Chondrocyte (in vitro differentiated cells): ENCODE data around the gene SLC4A1. TPM values are rescaled to one million over a fixed set of nuclear protein-coding genes. Genes with fewer than 3 reads are reported as not detected.

Experiments used
- DNase-seq: peaks from one replicate; pipeline ENCODE4 v3.0.0; 2021; ENCODE audit warnings: mixed read lengths, low spot score
- H3K27ac Mint-ChIP-seq: one replicate; pipeline ENCODE4 v1.8.0; 2021; ENCODE audit warnings: mild to moderate bottlenecking, moderate library complexity, mixed read lengths; ENCODE audit not compliant: unreplicated experiment
- H3K27me3 Mint-ChIP-seq: 2 replicates; pipeline ENCODE4 v1.8.0; 2021; ENCODE audit warnings: low read depth, mixed read lengths
- H3K36me3 Mint-ChIP-seq: 2 replicates; pipeline ENCODE4 v1.8.0; 2021; ENCODE audit warnings: low read depth, mixed read lengths
- H3K4me1 Mint-ChIP-seq: 2 replicates; pipeline ENCODE4 v1.8.0; 2021; ENCODE audit warnings: low read depth, mild to moderate bottlenecking, mixed read lengths
- H3K4me3 Mint-ChIP-seq: one replicate; pipeline ENCODE4 v1.8.0; 2021; ENCODE audit warnings: mild to moderate bottlenecking, moderate library complexity, mixed read lengths; ENCODE audit not compliant: unreplicated experiment
- H3K9me3 Mint-ChIP-seq: 2 replicates; pipeline ENCODE4 v1.8.0; 2021; ENCODE audit warnings: low read depth, mixed read lengths
- total RNA-seq: library from RNA; stranded (reverse); gene quantifications from 3 replicates; pipeline ENCODE4 v1.2.1, GENCODE V29; 2021
- TF ChIP-seq, protein P1 (sequence below): fragments of 200-600 bp; sonication (generic); IDR thresholded peaks from 2 replicates; pipeline ENCODE4 v1.5.0; 2021; ENCODE audit warnings: antibody characterized with exemption, mild to moderate bottlenecking, moderate library complexity

Gene SLC4A1
- total RNA-seq, 1 donor from 2014 or later, result not detected

DNA sequence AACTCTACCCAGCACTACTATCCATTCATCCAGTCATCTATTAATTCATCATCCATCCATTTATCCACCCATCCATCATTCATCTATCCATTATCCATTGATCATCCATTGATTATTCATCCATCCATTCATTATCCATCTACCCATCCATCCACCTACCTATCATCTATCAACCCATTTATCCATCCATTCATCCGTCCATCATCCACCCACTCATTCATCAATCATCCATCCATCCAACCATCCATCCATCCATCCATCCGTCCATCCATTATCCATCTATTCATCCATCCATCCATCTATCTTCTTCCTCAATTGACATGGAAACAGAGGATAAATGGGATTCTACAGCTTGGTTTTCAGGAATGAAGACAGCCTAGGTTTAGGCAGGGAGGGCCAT, 12.0 kb downstream of the SLC4A1 start:
- Mint-ChIP-seq H3K4me3 (no peak overlapping the region), H3K27ac (no peak overlapping the region), H3K9me3 (no peaks in the 10 kb centered on the region), H3K27me3 (peaks cover 21% of the 10 kb centered on the region), H3K4me1 (no peaks in the 10 kb centered on the region), H3K36me3 (no peaks in the 10 kb centered on the region)
- TF ChIP-seq, protein P1, sequence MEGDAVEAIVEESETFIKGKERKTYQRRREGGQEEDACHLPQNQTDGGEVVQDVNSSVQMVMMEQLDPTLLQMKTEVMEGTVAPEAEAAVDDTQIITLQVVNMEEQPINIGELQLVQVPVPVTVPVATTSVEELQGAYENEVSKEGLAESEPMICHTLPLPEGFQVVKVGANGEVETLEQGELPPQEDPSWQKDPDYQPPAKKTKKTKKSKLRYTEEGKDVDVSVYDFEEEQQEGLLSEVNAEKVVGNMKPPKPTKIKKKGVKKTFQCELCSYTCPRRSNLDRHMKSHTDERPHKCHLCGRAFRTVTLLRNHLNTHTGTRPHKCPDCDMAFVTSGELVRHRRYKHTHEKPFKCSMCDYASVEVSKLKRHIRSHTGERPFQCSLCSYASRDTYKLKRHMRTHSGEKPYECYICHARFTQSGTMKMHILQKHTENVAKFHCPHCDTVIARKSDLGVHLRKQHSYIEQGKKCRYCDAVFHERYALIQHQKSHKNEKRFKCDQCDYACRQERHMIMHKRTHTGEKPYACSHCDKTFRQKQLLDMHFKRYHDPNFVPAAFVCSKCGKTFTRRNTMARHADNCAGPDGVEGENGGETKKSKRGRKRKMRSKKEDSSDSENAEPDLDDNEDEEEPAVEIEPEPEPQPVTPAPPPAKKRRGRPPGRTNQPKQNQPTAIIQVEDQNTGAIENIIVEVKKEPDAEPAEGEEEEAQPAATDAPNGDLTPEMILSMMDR, result no peak
- DNase-seq, result no peak

DNA sequence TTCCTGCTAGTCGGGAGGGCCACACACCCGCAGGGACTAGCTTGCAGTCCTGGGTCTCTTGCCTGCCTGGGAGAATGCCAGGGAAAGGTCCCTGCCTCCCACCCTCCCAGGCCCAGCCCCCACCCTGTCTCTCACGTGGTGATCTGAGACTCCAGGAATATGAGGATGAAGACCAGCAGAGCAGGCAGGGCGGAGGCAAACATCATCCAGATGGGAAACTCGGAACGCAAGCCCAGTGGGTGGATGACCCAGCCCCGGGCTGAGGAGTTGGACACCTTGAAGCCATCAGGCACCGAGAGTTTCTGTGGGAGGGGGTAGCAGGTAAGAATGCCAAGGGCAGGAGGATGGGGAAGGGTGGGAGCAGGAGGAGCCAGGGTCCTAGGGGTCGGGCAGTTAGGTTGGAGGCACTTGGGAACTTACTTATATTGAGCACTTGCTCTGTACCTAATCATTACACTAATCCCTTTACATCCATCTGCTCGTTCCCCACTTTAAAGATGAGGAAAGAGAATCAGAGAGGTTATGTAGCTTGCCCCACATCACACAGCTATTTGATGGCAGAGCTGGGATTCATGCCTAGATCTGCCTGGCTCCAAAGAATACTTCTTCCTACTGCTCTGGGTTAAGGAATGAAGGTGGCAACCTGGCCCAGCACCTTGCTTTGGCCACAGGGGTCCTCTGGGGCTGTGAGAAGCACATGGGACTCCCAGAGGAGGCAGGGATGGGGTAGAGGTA, 13.4 kb downstream of the SLC4A1 start:
- no peaks in the 10 kb centered on the region for H3K9me3 Mint-ChIP-seq
- no peaks in the 10 kb centered on the region for H3K4me1 Mint-ChIP-seq
- no peak for DNase-seq
- H3K36me3 Mint-ChIP-seq, result no peaks in the 10 kb centered on the region
- no peak overlapping the region for H3K4me3 Mint-ChIP-seq
- TF ChIP-seq, protein P1, result no peak
- peaks cover 21% of the 10 kb centered on the region for H3K27me3 Mint-ChIP-seq
- no peak overlapping the region for H3K27ac Mint-ChIP-seq

DNA sequence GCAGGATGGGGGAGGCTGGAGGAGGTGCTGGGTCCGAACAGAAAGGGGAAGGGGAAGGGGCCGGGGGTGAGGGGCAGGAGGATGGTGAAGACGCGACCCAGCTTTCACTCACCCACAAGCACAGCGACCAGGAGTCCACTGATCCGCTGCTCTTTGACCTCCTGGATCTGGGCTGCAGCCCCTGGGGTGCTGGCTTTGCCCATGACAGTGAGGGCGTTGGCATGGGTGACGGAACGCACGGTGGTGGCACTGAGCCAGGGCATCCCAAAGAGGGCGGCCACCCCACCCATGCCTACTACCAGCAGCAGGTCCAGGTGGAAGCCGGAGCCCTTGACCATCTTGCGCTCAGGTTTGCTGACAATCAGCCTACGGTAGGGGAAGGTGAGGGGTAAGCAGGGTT, 14.9 kb downstream of the SLC4A1 start:
- Mint-ChIP-seq H3K9me3 (no peaks in the 10 kb centered on the region), H3K27ac (no peak overlapping the region), H3K27me3 (peaks cover 21% of the 10 kb centered on the region), H3K4me1 (no peaks in the 10 kb centered on the region), H3K36me3 (no peaks in the 10 kb centered on the region), H3K4me3 (no peak overlapping the region)
- TF ChIP-seq, protein P1, result no peak
- no peak for DNase-seq

DNA sequence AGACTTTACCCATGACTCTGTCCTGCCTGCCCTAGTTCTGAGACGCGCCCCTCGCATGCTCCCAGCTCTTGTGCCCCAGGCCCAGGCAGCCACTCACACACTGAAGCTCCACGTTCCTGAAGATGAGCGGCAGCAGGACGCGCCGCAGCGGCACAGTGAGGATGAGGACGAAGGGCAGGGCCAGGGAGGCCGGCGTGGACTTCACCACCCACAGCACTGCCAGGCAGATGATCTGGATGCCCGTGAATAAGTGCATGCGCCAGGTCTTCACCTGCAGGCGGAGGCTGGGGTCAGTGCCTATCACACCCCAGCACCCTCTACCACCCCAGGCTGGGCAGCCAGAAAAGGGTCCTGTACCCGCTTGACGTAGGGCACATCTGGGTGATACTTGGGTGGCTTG, 16.9 kb downstream of the SLC4A1 start:
- no peak overlapping the region for H3K4me3 Mint-ChIP-seq
- no peaks in the 10 kb centered on the region for H3K9me3 Mint-ChIP-seq
- TF ChIP-seq, protein P1, result no peak
- H3K27me3 Mint-ChIP-seq, result peaks cover 13% of the 10 kb centered on the region
- no peak for DNase-seq
- no peaks in the 10 kb centered on the region for H3K36me3 Mint-ChIP-seq
- no peaks in the 10 kb centered on the region for H3K4me1 Mint-ChIP-seq
- no peak overlapping the region for H3K27ac Mint-ChIP-seq

DNA sequence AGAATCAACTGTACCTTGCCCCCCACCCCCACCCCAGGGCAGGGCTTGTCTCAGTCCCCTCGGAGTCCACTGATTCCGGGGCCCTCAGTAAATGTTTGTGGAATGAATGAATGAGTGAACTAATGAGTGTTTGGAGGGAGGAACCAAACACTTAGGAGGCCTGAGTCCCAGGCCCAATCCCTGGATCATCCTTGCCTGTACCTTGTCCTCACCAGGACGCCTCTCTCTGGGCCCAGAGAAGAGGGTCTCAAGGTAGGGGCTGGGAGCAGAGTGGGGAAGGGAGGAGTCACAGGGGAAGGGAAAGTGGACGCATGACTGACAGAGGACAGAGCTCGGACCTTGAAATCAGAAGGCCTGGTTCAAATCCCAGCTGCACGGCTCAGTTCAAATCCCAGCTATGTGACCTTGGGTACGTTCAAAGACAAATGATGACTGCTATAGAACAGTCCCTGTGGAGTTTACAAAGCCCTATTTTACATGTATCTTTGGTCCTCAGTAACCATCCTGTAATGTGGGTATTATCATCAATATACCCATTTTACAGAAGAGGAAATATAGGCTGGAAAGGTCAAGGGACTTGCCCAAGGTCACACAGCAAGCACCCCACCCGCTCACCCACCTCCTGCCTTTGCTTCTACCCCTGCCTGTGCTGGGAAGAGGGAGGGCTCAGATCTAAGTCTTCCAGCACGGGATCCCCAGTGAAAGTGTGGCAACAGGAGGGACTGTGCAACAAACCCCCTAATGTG, 18.3 kb downstream of the SLC4A1 start:
- Mint-ChIP-seq H3K4me3 (no peak overlapping the region), H3K36me3 (no peaks in the 10 kb centered on the region), H3K4me1 (no peaks in the 10 kb centered on the region), H3K27me3 (peaks cover 3% of the 10 kb centered on the region), H3K27ac (no peak overlapping the region), H3K9me3 (no peaks in the 10 kb centered on the region)
- TF ChIP-seq, protein P1, result no peak
- DNase-seq, result no peak
